ENCODE results near the gene DENND1B.

The DENND1B gene

GRCh38 chr1:197683280-197683679 is 92.0 kb downstream of the DENND1B start:
- no peak for DNase-seq

GRCh38 chr1:197680311-197680710 is 95.0 kb downstream of the DENND1B start:
- no peak for DNase-seq

- DNase-seq, result no peak
Measured at GRCh38 chr1:197677752-197678295, 97.5 kb downstream of the DENND1B start.

DNA sequence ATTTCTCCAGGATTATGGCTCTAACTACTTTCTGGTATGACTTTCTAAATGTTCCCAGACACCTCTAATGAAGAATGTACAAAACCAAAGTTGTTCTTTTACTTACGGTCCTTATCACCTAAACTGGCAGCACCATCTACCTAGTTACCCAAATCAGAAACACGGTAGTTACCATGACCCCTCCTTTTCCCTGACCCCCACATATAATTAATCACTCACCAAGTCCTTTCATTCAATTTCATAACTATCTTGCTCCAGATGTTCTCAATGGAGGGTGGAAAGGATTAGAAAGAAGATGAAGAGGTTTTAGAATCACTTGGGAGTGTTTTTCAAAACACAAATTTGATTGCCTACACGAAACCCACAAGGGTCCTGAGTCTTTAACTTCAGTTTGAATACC is 98.0 kb downstream of the DENND1B start:
- DNase-seq, result no peak

DNA sequence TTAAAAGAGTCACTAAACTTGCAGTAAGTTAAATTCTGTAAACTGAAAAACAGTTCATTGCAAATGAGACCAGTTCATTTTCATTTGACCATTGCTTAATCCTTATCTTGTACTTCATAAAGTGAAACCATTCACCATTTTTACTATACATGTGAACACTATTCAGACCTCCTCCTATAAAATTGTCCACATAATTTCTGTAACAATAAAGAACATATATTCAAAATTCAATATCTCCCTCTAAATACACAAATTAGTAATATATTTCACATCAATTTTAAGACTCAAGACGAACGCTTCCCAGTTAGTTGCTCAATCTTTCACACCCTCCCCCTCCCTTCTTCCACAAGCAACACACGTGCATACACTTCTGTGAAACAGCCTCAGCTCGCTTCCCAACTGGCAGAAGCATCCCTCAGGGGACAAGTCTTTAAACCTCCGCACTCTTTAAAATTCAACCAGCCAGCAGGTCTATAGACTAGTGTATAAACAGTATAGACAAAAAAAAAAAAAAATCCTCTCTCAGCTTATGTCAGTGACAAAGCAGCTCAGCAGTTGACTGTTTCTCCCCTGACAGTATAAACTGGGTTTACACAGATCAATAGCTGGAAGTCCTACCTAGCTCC is 99.6 kb downstream of the DENND1B start:
- peak; percentile 24 for DNase-seq

- DNase-seq, result no peak
Measured at GRCh38 chr1:197674286-197674685, 101.0 kb downstream of the DENND1B start.

GRCh38 chr1:197673292-197673691 is 102.0 kb downstream of the DENND1B start:
- no peak for DNase-seq

DNA sequence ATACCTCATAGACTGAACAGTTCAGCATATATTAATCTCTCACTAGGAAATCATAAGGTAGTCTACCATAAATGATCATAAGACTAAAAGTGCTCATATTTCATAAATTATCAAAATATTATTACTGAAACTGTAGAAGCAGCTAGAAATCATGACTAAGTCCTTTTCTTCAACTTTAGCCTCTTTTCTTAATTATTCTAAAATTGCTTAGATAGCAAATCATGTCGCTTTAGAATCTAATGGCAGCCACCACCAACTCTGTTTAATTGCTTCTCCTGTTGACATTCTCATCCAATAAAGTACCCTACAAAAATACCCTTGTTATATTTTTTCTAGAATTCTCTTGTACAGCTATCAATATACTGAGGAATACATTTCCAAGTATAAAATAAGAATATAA is 102.9 kb downstream of the DENND1B start:
- DNase-seq, result no peak

- no peak for DNase-seq
Measured at GRCh38 chr1:197671920-197672319, 103.4 kb downstream of the DENND1B start.

GRCh38 chr1:197671140-197671539 is 104.1 kb downstream of the DENND1B start:
- DNase-seq, result no peak

- DNase-seq, result no peak
Measured at GRCh38 chr1:197666769-197667285, 108.5 kb downstream of the DENND1B start.

- DNase-seq, result no peak
Measured at GRCh38 chr1:197664391-197664790, 110.9 kb downstream of the DENND1B start.

DNA sequence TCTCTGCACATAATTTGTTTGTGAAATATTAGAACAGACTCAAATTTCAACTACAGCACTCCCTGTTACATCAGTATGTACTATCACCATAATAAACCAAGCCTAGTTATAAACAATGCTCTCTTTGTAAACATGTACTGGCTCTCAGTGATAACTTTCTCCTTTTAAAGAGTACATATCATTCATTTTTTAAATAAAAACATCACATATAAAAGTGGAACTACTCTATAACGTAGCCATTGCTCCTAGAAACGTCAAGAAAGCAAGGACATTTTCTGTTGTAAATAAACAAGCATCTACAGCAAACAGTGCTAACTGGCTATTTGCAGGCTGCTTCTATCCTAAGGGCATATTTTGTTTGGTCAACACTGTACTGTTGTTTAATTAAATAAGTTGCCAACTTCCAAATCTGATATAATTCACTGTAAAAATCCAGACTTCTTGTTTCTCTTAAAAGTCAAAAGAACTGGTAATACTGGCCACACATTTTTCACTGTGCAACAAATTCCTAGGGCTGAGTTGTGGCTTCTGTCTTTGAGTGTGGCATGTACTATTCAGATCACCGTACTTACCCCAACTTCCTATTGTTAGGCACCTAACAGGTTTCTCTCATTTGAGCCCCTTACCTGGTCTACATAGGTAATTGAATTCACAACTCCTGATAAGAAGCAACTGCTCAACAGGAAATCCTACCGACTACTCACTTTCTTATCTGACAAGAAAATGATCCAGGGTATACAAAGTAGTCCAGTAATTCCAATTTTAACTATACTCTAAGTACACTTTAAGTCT is 111.9 kb downstream of the DENND1B start:
- DNase-seq, result no peak

GRCh38 chr1:197660389-197660788 is 114.9 kb downstream of the DENND1B start:
- no peak for DNase-seq

- no peak for DNase-seq
Measured at GRCh38 chr1:197659171-197659570, 116.1 kb downstream of the DENND1B start.

DNA sequence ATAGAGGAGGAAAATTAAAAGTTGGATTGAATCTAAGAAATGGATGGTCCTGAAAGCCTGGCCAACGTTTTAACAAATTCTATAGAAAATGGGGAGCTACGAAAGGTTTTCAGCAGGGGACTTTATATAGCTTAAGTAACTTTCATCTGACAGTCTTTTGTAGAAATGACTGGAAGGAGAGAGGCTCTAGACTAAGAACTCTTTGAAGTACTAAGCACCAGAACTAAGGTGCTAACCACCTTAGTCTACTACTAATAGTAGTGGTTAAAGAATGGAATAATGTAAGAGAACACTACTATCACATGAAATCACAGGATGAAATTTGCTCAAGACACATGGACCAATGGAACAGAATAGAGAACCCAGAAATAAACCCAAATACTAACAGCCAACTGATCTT is 126.1 kb downstream of the DENND1B start:
- no peak for DNase-seq

GRCh38 chr1:197638316-197638715 is 137.0 kb downstream of the DENND1B start:
- no peak for DNase-seq

- no peak for DNase-seq
Measured at GRCh38 chr1:197637406-197637805, 137.9 kb downstream of the DENND1B start.

- DNase-seq, result no peak
Measured at GRCh38 chr1:197633447-197634078, 141.7 kb downstream of the DENND1B start.

- DNase-seq, result no peak
Measured at GRCh38 chr1:197632651-197633050, 142.6 kb downstream of the DENND1B start.

DNA sequence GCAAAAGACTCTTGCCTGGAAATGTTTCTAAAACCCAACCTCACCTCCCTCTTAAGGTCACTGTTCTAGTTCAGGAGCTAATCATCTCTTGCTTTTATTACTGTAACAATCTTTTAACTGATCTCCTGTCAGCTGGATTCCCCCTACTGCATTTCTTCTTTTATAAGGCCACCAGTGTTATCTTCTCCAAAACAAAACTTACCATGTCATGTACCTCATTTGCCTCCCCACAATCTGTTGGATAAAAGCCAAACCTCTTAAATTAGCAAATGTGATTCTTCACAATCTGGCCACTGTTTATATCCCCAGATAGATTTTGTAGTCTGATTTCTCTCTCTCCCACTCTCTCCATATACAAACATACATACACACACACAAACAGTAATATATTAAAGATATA is 143.3 kb downstream of the DENND1B start:
- no peak for DNase-seq

- no peak for DNase-seq
Measured at GRCh38 chr1:197622371-197622770, 152.9 kb downstream of the DENND1B start.

- DNase-seq, result no peak
Measured at GRCh38 chr1:197621761-197622160, 153.5 kb downstream of the DENND1B start.

- DNase-seq, result no peak
Measured at GRCh38 chr1:197620714-197621163, 154.5 kb downstream of the DENND1B start.

Measured in fibroblast of skin of right biceps (primary cell).